ENCODE measurements around the gene IL17RA. TPM values are rescaled to one million over a fixed set of nuclear protein-coding genes. Genes with fewer than 3 reads are reported as not detected.

IL17RA gene
- total RNA-seq, 1 donor from 2014 or later, result 21.5 TPM

GRCh38 chr22:17105143-17106129 lies 20.6 kb downstream of the IL17RA start:
- Histone ChIP-seq H3K79me2 (ENCODE audit: insufficient read depth, low read length) (no peaks in the 10 kb centered on the region), H3K4me3 (ENCODE audit: insufficient read depth, low read depth, low read length) (no peak overlapping the region), H3K4me2 (ENCODE audit: low read length) (no peak overlapping the region), H4K20me1 (ENCODE audit: insufficient read depth, low read length) (peaks cover 17% of the 10 kb centered on the region), H3K27ac (ENCODE audit: low read depth, low read length) (no peak overlapping the region), H3K36me3 (ENCODE audit: insufficient read depth, low read length) (peaks cover 15% of the 10 kb centered on the region), H2AFZ (ENCODE audit: low read depth, low read length) (no peak overlapping the region), H3K9me3 (ENCODE audit: insufficient read depth, low read depth, low read length) (no peaks in the 10 kb centered on the region), H3K27me3 (ENCODE audit: insufficient read depth, low read length) (no peaks in the 10 kb centered on the region), H3K4me1 (ENCODE audit: insufficient read depth, low read length) (no peaks in the 10 kb centered on the region), H3K9ac (ENCODE audit: low read length) (no peak overlapping the region)
- FAIRE-seq, result no peak
- Mint-ChIP-seq H3K27me3 (ENCODE audit: low read depth, unreplicated experiment) (no peaks in the 10 kb centered on the region), H3K36me3 (ENCODE audit: low read depth, unreplicated experiment) (peaks cover 45% of the 10 kb centered on the region), H3K4me1 (ENCODE audit: low read depth, unreplicated experiment) (no peaks in the 10 kb centered on the region), H3K9me3 (ENCODE audit: unreplicated experiment) (no peaks in the 10 kb centered on the region), H3K4me3 (ENCODE audit: unreplicated experiment) (no peak overlapping the region), H3K27ac (ENCODE audit: unreplicated experiment) (no peak overlapping the region)
- TF ChIP-seq EZH2 (IDR thresholded peaks at IDR 0.05; ENCODE audit: insufficient read depth, low read length) (no peak), CTCF (IDR thresholded peaks at IDR 0.05; ENCODE audit: insufficient read depth, low read depth, low read length) (no peak)
- no peak for DNase-seq (ENCODE audit: low read depth)

- Histone ChIP-seq H3K9ac (ENCODE audit: low read length) (no peak overlapping the region), H3K27me3 (ENCODE audit: insufficient read depth, low read length) (no peaks in the 10 kb centered on the region), H4K20me1 (ENCODE audit: insufficient read depth, low read length) (peaks cover 17% of the 10 kb centered on the region), H3K27ac (ENCODE audit: low read depth, low read length) (no peak overlapping the region), H3K36me3 (ENCODE audit: insufficient read depth, low read length) (peaks cover 11% of the 10 kb centered on the region), H2AFZ (ENCODE audit: low read depth, low read length) (no peak overlapping the region), H3K4me2 (ENCODE audit: low read length) (no peak overlapping the region), H3K4me3 (ENCODE audit: insufficient read depth, low read depth, low read length) (no peak overlapping the region), H3K79me2 (ENCODE audit: insufficient read depth, low read length) (no peaks in the 10 kb centered on the region), H3K4me1 (ENCODE audit: insufficient read depth, low read length) (no peaks in the 10 kb centered on the region), H3K9me3 (ENCODE audit: insufficient read depth, low read depth, low read length) (no peaks in the 10 kb centered on the region)
- FAIRE-seq (no peak), DNase-seq (ENCODE audit: low read depth) (no peak)
- TF ChIP-seq EZH2 (IDR thresholded peaks at IDR 0.05; ENCODE audit: insufficient read depth, low read length) (no peak), CTCF (IDR thresholded peaks at IDR 0.05; ENCODE audit: insufficient read depth, low read depth, low read length) (no peak)
- H3K4me3 Mint-ChIP-seq (ENCODE audit: unreplicated experiment), result no peak overlapping the region
- no peaks in the 10 kb centered on the region for H3K27me3 Mint-ChIP-seq (ENCODE audit: low read depth, unreplicated experiment)
- H3K9me3 Mint-ChIP-seq (ENCODE audit: unreplicated experiment), result no peaks in the 10 kb centered on the region
- peaks cover 42% of the 10 kb centered on the region for H3K36me3 Mint-ChIP-seq (ENCODE audit: low read depth, unreplicated experiment)
- H3K27ac Mint-ChIP-seq (ENCODE audit: unreplicated experiment), result no peak overlapping the region
- no peaks in the 10 kb centered on the region for H3K4me1 Mint-ChIP-seq (ENCODE audit: low read depth, unreplicated experiment)
These were observed 21.5 kb downstream of the IL17RA start for GRCh38 chr22:17106161-17106784.

Data from astrocyte (in vitro differentiated cells and primary cell).